GM12872 (cell line): Measurements from ENCODE around the gene WIZ.

ENCODE experiments used
- TF ChIP-seq, protein P1 (sequence below): IDR thresholded peaks from 3 replicates; pipeline ENCODE4 v1.5.1; 2011; ENCODE audit warnings: low read depth, mild to moderate bottlenecking, low read length, moderate library complexity; ENCODE audit not compliant: insufficient read depth

The WIZ gene

DNA sequence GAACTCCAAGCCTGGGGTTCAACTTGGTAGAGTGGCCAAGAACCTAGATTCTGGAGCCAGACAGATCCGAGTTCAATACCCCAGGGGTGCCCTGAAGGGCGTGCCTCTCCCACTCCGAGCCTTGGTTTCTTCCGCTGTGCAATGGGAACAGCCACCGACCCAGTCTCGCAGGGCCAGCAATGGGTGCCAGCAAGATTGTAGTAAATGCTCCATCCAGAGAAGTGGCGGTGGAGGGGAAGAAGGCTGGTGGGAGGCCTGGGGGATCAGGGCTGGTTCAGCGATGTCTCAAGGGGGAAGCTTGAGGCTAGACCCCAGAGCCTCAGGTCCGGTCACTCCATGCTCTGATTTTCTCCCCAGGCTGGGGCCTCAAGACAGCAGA is 4.5 kb downstream of the WIZ start:
- TF ChIP-seq, protein P1, sequence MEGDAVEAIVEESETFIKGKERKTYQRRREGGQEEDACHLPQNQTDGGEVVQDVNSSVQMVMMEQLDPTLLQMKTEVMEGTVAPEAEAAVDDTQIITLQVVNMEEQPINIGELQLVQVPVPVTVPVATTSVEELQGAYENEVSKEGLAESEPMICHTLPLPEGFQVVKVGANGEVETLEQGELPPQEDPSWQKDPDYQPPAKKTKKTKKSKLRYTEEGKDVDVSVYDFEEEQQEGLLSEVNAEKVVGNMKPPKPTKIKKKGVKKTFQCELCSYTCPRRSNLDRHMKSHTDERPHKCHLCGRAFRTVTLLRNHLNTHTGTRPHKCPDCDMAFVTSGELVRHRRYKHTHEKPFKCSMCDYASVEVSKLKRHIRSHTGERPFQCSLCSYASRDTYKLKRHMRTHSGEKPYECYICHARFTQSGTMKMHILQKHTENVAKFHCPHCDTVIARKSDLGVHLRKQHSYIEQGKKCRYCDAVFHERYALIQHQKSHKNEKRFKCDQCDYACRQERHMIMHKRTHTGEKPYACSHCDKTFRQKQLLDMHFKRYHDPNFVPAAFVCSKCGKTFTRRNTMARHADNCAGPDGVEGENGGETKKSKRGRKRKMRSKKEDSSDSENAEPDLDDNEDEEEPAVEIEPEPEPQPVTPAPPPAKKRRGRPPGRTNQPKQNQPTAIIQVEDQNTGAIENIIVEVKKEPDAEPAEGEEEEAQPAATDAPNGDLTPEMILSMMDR, result no peak

DNA sequence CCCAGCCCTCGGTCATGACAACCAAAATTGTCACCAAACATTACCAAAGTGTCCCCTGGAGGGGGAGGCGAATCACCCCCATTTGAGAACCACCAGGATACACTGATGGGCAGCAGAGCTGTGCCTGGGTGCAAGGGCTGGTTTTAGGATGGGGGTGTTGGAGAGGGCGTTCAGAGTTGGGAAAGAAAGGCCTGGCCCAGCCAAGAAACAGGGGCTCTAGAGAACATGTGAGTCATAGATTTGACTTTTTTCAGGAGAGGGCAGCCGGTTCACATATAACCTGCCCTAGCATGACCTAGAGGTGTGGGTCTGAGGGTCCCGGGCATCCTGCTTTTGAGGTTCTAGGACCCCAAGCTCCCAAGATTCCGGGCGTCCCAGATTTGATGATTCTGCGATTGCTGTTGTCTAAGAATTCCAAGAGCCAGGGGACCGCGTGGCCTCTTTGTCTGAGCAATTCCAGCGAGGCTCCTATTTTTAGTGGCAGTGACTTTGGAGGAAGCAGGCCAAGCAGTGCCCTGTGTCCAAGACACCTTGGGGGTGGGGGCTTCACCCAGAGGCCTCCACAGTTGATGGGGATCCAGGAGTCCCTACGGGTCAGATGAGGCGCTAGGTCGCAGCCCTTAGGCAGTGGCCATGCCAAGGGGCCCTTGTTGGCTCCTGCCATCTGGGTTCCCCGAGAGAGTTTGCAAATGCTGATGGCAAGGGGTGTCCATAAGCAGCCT is 5.1 kb downstream of the WIZ start:
- TF ChIP-seq, protein P1, result no peak

DNA sequence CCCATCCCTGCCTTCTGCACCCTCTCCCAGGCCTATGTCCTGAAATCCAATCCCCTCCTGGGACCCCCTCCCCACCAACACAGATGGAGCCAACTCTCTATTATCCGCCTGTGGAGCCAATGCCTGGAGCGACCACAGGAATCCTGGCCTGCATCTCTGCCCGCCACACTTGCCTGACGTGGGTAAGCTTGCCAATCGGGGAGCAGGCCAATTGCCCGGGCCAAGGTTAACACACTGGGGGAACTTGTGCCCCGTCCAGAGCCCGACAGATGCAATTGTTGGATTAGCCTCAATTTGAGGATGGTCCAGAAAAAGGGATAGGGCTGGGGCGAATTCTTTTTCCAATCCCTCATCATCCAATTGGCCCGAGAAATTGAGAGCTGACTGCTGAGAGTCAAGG is 5.9 kb downstream of the WIZ start:
- TF ChIP-seq, protein P1, result no peak

DNA sequence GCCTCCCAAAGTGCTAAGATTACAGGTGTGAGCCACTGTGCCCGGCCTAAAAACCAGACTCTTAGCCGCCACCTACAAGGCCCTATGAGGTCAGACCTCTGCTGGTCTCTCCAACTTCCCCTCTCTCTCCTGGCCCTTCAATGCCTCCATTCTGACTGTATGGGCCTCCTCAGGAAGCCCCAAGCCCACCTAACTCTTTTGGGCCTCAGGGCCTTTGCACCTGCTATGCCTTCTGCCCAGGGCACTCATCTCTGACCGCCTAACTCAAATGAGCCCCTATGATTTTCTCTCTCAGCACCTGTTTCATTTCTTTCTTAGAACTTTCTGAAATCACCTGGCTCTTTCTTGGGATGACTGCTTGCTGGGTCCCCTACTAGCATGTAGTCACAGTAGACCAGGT is 6.4 kb downstream of the WIZ start:
- TF ChIP-seq, protein P1, result no peak

DNA sequence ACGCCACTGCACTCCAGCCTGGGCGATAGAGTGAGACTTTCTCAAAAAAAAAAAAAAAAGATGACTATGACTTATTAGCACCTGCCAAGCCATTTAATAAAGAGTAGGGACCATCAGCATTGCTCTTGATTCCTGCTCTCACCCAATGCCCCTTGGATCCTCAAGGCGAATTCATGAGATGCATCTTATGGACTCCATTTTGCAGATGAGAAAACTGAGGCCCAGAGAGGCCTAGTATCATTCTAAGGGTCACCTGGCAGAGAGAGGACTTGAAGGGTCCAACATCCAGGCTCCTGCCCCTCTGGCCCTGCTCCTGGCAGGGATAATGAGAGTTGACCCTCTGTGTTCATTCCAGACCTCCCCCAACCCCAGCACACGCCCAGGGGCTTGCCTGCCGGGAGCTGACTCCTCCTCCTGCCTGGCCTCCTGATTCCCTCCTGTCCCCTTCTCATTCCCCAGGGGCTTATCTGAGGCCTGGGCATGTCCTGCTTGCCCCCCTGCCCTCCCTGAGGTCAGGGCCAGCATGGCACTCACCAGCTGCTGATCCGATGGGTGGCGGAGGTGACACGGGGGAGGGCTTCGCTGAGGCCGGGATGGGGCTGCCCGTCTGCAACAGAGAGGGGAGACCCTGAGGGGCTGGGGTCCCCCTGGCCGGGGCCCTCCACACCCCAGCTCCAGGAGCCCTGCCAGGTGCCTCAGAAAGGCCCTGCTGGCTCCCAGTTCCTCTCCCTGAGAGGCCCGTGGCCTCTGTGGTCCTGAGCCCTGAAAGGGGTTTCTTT is 7.4 kb downstream of the WIZ start:
- TF ChIP-seq, protein P1, result no peak

DNA sequence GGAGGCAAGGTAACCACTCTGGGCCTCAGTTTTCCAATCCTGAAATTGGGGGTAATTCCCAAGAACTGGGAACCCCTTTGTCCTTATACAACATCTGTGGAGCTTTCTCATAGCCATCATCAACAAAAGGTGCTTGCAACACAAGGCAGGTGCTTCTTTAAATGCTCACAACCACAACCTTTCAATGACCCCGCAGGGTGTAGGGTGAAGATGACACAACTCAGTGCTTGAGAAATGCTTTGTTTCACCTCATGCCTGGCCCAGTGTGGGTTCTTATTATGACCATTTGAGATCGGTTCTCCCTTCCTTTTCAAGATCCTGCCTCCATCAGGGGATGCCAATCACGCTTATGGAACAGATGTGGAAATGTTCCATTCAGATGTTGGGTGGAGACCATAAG is 8.4 kb downstream of the WIZ start:
- TF ChIP-seq, protein P1, result no peak

DNA sequence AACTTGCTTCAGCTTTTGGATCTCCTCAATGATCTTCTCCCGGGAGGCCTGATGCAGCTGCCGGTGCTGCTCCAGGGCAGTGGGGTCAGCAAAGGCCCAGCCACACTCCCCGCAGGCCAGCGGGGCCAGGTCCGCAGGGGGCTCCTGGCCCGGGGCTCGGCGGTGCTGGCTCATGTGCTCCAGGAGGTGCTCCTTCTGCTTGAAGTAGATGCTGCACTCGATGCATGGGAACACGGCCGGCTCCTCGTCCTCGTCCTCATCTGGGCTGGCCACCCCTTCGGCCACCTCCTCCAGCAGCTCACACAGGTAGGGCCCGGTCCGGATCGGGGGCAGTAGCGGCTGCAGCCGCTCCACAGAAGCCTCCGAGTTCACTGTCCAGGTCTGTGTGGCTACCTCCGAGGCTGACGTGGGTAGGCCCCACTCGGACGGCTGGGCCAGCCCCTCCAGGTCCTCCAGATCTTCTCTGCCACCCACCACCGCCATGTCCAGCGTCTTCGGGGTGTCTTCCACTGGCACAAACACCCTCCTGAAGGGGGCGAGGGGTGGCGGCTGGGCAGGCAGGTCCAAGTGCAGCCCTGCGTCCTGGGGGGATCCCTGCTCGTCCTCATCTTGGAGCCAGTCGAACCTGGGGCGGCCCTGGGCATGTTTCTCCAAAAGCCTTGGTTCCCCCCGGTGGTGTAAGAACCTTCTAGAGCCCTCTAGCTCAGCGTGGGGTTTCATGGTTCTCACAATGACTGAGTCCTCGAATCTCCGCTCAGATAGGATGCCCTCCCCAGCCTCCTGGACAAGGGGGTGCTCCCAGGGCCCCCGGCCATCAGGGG is 9.7 kb downstream of the WIZ start:
- TF ChIP-seq, protein P1, result no peak
